Activated T-cell treated with anti-CD3 and anti-CD28 coated beads for 24 hours (primary cell): ENCODE data around the gene SUSD4.

Source experiments
- DNase-seq: peaks from one replicate; pipeline ENCODE4 v3.0.0-alpha.2; 2020; ENCODE audit warnings: low read depth

The SUSD4 gene

DNA sequence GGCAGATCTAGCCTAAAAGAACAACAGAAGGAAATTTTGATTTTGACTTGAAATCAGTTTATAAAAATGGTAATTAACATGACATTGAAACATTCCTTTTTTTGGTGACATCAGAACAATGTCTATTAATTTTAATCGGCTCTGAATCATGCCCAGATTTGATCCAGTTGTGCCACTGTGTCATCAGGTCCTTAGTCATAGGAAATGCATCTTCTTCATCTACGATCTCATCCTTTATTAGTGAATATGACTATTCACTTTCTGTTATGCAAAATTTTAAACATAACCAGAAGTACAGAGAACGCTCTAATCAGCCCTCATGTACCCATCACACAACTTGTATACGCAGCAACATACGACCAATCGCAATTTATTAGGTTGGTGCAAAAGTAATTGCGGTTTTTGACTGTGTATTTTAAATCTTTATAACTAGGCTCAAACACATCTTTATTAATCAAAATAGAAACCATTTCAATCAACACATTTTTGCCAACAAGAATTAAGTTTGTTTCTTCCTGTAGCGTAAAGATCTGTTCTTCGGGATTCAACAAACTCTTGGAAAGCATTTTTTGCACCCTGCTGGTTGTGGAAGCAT lies 180.6 kb downstream of the SUSD4 start:
- no peak for DNase-seq

DNA sequence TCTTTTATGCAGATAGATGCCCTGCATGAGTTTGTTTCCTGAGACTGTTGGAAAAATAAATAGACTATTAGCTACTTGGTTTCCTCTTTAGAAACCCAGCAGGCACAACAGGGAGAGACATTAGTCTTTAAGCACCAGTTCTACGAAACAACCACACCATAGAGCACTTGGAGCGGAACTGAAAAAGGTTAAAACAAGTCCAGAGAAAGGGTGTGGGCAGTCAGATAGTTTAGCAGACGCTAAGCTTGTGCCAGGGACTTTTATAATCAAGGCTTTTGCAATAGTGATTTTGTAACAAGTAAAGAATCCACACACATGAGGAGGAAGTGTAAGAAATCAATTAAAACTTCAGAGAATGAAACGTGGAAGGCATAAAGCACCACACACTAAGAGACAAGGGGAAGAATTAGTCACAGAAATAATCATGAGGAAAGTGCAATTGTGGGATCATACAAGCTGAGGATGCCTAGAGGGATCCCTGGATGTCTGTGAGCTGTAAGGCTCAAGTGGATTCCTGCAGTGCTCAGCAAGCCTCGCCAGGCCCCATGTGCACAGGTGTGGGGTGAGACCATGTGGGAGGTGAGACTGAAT lies 183.2 kb downstream of the SUSD4 start:
- DNase-seq: no peak

DNA sequence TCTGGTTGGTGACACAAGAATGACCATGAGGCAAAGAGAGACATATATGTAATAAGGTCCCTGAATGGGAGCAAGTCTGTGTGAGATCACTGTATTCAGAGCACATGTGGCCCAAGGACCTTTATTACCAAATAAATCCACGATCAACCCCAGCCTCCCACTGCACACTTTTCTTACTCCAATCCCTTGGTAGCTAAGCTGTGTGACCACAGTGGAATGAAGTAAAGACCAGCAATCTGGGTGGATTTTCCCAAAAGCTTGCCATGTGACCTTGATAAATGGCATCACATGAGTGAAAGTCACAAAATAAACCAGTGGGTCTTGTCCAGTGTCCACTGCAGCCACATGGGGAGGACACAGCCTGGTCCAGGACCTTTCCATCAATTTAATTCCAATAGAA lies 184.2 kb downstream of the SUSD4 start:
- no peak for DNase-seq

DNA sequence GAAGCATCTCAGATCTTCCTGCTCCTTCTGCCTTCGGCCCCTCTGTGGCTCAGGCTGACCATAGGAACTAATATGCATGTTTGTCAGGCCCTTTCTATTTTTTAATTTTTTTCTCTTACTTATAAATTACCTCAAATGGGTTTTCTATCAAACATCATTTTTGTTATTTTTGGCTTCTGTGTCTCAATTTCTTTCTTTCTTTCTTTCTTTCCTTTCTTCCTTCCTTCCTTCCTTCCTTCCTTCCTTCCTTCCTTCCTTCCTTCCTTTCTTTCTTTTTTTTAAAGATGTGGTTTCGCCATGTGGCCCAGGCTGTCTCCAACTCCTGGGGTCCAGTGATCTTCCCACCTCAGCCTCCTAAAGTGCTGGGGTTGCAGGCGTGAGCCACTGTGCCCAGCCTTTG lies 184.7 kb downstream of the SUSD4 start:
- no peak for DNase-seq

DNA sequence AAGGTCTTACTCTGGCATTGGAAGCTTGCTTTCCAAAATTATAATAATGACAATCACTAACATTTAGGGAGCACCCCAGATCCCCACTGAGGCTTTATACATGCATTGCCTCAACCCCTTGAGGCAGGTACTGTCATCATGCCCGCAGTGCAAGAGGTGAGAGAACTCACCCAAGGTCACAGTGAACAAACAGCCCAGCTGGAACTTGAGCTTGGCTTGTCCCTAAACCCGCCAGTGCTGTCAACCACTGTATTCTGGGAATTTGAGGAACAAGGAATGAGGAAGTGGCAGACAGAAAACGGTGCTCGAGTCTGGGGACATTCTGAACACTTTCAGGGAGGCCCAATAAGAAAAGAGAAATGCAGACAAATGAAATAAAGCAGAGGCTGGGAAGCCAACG lies 186.3 kb downstream of the SUSD4 start:
- DNase-seq: no peak

DNA sequence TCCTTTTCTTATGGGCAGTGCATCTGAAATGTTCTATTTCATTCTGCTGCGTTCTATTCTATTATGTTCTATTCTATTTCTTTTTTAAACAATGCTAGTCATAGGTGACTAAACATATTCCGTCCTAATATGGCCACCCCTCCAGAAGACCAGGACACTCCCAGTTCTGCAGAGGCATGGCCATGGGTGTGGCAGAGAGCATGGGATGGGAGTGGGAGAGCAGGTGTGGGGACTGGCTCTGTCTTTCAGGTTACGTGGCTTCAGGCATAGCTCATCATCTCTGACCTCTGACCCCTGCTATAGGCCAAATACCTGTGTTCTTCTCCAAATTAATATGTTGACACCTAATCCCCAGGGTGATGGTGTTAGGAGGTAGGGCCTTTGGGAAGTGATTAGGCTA lies 187.5 kb downstream of the SUSD4 start:
- DNase-seq: no peak

DNA sequence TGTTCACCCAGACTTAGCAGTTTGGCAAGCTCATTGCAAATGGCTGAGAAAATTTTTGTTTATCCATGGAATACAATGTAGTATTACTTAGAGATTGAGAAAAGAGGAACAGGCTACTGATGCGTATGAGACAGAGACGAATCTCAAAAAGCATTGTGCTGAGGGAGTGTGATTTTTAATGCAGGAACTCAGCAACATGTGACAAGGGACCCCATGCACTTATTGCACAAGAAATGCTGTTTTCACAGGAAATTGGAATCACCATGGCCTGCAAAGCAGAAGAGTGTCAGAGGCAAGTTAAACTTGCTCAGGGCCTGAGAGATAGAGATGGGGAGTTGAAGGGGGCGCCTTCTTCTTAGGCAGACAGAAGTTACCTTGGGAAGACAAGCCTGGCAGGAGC lies 188.3 kb downstream of the SUSD4 start:
- DNase-seq: no peak

DNA sequence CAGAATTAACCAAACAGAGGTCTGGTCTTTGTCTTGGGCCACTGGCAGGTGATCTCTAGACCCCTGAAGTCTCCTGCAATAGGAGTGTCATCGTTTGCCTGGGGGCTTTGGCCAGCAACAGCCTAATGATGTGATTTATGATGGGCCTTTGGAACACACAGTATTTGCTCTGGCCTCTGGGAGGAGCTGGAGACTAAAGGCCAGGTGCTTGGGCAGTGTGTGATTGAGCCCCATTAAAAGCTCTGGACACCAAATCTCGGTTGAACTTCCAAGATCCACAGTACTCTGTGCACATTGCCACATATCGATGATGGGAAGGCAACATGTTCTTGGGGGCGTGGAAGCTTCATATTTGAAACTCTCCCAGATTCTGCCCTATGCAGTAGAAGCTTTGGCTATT lies 188.9 kb downstream of the SUSD4 start:
- no peak for DNase-seq
